BE2C (cell line): ENCODE results near the gene NT5DC2.

ENCODE experiments used
- DNase-seq: peaks from one replicate; pipeline ENCODE4 v3.0.0-alpha.2; 2020
- H3K27me3 ChIP-seq: fragments of 250-450 bp; sonication (Bioruptor Pico); 2 replicates; pipeline ENCODE4 v1.5.1; 2020; ENCODE audit warnings: mild to moderate bottlenecking
- H3K36me3 ChIP-seq: fragments of 250-450 bp; sonication (Bioruptor Pico); 2 replicates; pipeline ENCODE4 v1.5.1; 2020; ENCODE audit warnings: mild to moderate bottlenecking
- H3K4me1 ChIP-seq: fragments of 250-450 bp; sonication (Bioruptor Pico); 2 replicates; pipeline ENCODE4 v1.5.1; 2020
- H3K4me3 ChIP-seq: 2 replicates; pipeline ENCODE4 v1.5.1; 2011; ENCODE audit warnings: low read depth, low read length
- H3K9me3 ChIP-seq: fragments of 250-450 bp; sonication (Bioruptor Pico); 2 replicates; pipeline ENCODE4 v1.5.1; 2020
- CTCF ChIP-seq: IDR thresholded peaks from 2 replicates; pipeline ENCODE4 v1.5.1; 2012; ENCODE audit warnings: mild to moderate bottlenecking, low read depth, low read length

The NT5DC2 gene

DNA sequence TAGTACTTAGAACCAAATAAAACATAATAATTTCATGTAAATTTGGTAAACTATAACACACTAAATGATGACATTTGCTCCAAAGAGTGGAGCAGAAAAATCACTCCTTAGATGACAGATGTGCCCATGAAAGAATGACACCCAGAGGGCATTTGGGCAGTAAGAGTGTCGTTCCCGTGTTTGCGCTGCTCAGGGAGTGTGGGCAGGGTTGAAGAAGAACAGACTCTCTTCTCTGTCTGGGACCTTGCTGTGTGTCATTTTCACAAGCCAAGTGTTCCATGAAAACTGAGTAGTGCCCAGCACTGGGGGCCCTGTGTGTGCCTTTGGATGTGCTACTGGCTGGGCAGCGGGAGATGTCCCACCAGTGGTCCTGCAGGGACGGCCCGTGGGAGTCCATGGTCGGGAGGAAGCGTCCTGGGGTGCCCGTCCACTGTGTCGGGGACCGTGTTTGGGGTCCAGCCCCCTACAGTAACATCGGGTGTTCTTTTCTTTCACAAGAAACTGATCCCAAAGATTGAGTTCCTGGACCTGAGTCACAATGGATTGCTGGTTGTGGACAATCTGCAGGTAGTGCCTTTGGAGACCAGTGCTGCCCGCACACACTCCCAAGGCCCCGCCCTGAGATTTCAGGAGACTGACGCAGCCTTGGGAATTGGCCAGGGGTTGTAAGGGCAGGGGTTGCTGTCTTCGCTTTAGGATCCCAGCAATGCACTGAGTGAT lies 56.4 kb downstream of the NT5DC2 start:
- Histone ChIP-seq H3K4me1 (peaks cover 9% of the 10 kb centered on the region), H3K9me3 (no peaks in the 10 kb centered on the region), H3K4me3 (no peak overlapping the region), H3K27me3 (no peaks in the 10 kb centered on the region), H3K36me3 (peaks cover 35% of the 10 kb centered on the region)
- DNase-seq, result no peak
- TF ChIP-seq CTCF, result no peak
